ENCODE data around the gene MPPED2. TPM values are rescaled to one million over a fixed set of nuclear protein-coding genes. Genes with fewer than 3 reads are reported as not detected.

Gene MPPED2
- total RNA-seq, 3 donors from 2014 or later (not counting 1 experiment from before 2014, with no cell fraction given): 0.99 to 4.2 (median 2.5) TPM

DNA sequence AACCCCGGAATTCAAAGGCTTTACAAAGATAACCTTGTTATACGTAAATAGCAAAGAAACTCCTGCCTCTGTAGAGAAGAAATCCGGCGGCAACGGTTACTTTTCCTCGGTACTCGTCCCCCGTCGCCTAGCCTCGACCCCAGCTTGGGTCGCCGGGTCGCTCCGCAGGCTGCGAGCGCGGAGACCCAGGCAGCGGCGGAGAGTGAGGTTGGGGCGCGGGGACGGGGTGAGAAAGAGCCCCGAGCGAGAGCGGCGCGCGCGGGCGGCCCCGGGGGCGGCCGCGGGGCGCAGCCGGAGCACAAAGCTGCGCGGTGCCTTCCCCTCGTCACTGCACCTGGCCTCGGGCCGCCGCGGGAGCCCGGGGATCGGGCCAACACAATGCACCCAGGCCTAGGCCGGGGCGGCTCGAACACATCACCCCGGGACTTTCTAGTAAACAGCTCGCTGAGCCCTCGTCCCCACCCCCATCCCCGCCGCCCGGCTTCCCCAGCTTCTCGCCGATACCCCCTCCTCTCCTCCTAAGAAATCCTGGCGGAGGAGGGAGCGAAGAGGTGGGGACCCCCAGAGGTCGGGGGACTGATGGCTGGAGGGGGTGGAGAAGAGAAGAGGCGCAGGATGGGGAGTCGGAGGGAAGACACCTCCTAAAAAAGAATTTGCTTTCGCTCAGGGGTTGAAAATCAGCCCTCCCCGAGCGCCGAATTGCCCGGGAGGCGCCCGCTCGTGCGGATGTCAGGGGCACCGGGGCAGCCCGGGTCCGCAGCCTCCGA lies 845 bp downstream of the MPPED2 start:
- TF ChIP-seq, protein P1, sequence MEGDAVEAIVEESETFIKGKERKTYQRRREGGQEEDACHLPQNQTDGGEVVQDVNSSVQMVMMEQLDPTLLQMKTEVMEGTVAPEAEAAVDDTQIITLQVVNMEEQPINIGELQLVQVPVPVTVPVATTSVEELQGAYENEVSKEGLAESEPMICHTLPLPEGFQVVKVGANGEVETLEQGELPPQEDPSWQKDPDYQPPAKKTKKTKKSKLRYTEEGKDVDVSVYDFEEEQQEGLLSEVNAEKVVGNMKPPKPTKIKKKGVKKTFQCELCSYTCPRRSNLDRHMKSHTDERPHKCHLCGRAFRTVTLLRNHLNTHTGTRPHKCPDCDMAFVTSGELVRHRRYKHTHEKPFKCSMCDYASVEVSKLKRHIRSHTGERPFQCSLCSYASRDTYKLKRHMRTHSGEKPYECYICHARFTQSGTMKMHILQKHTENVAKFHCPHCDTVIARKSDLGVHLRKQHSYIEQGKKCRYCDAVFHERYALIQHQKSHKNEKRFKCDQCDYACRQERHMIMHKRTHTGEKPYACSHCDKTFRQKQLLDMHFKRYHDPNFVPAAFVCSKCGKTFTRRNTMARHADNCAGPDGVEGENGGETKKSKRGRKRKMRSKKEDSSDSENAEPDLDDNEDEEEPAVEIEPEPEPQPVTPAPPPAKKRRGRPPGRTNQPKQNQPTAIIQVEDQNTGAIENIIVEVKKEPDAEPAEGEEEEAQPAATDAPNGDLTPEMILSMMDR (IDR thresholded peaks at IDR 0.05): no peak
- Histone ChIP-seq H3K27me3 (ENCODE audit: control insufficient read depth, insufficient read depth, low read length) (peaks cover 35% of the 10 kb centered on the region), H3K27ac (ENCODE audit: low read length) (no peak overlapping the region), H3K4me3 (ENCODE audit: low read length) (peak overlapping the region; percentile 37), H3K4me1 (ENCODE audit: control insufficient read depth, insufficient read depth, low read length) (peaks cover 20% of the 10 kb centered on the region), H3K36me3 (ENCODE audit: control insufficient read depth, insufficient read depth, low read length) (no peaks in the 10 kb centered on the region), H3K9me3 (ENCODE audit: control insufficient read depth, insufficient read depth, low read length) (no peaks in the 10 kb centered on the region)
- ATAC-seq (peak in 2 of 3 donors; percentile 39 to 67), DNase-seq (peak in 1 of 2 donors; percentile 3)
- intact Hi-C loops (cut with micrococcal nuclease): no loop called here
- Mint-ChIP-seq H3K4me1 (peaks cover 13 to 17% of the 10 kb centered on the region in 2 donors), H3K9me3 (no peaks in the 10 kb centered on the region), H3K36me3 (no peaks in the 10 kb centered on the region), H3K27me3 (ENCODE audit: low read depth in 2 of 2) (peaks cover 46 to 51% of the 10 kb centered on the region in 2 donors), H3K4me3 (peak overlapping the region; percentile 77), H3K27ac (no peak overlapping the region)
- WGBS (ENCODE audit: insufficient coverage): 2% methylated on average over 68 of the region's 74 CpGs

DNA sequence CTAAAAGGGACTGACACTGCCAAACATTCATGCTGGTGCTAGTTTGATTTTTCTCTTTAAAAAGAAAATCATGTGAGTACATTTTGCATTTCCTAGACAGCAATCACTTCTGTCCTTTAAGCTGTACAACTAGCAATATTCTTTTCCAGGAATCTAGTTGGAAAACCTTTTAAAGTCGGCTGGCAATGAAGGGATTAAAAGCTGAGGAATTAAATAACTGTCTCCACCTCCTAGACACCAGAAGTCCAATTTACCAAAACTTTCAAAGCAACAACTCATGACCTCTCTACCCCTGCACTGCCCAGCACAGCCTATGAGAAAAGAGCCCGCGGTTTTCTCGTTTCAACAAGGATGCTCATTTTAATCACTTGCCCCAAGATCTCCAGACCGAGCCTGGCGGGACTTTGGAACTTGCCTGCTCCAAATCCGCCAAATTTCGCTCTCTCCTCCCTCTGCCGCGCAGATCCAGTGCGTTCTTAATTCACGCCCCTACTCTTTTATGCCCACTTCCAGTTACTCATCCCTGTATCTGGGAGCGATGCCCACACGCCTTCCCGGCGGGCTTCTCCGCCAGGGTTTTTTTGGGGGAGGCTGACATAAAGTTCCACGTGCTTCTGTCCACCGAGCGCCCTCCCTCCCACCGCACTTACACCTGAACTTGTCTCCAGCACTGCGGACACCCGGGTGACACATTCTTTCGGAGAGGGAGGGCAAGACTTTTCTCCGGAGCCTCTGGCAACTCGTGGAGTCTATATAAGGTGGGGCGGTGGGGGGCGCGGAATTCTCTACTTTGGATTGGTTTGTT lies 2.5 kb downstream of the MPPED2 start:
- H3K36me3 Mint-ChIP-seq: no peaks in the 10 kb centered on the region
- Histone ChIP-seq H3K4me1 (ENCODE audit: control insufficient read depth, insufficient read depth, low read length) (peaks cover 20% of the 10 kb centered on the region), H3K4me3 (ENCODE audit: low read length) (no peak overlapping the region), H3K27ac (ENCODE audit: low read length) (no peak overlapping the region), H3K9me3 (ENCODE audit: control insufficient read depth, insufficient read depth, low read length) (no peaks in the 10 kb centered on the region), H3K36me3 (ENCODE audit: control insufficient read depth, insufficient read depth, low read length) (no peaks in the 10 kb centered on the region), H3K27me3 (ENCODE audit: control insufficient read depth, insufficient read depth, low read length) (peaks cover 28% of the 10 kb centered on the region)
- peaks cover 43 to 49% of the 10 kb centered on the region in 2 donors for H3K27me3 Mint-ChIP-seq (ENCODE audit: low read depth in 2 of 2)
- intact Hi-C loops (cut with micrococcal nuclease): no loop called here
- no peak for ATAC-seq
- H3K4me3 Mint-ChIP-seq: peak overlapping the region; percentile 51
- peaks cover 13 to 17% of the 10 kb centered on the region in 2 donors for H3K4me1 Mint-ChIP-seq
- no peak for DNase-seq
- 68% methylated on average over 24 of the region's 29 CpGs for WGBS (ENCODE audit: insufficient coverage)
- TF ChIP-seq, protein P1 (IDR thresholded peaks at IDR 0.05): no peak
- H3K27ac Mint-ChIP-seq: no peak overlapping the region
- no peaks in the 10 kb centered on the region for H3K9me3 Mint-ChIP-seq

DNA sequence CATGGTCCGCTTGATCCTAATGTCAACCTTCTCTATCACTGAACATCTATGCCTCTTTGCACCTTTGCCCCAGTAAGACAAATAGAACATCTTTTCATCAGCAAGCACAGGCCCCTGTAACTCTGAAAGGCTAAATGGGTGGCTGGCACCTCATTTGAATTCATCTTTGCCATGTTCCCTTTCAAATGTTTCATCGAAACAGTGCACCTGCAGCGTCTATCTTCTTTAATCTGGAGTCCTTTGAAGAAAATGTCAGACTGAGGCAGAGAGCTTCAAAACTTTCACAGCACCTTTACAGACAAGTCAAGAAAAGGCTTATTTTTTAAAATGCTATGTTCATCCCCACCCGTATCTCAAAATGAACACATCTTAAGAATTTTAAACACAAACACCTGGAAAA lies 3.4 kb downstream of the MPPED2 start:
- DNase-seq: no peak
- Histone ChIP-seq H3K9me3 (ENCODE audit: control insufficient read depth, insufficient read depth, low read length) (no peaks in the 10 kb centered on the region), H3K27ac (ENCODE audit: low read length) (no peak overlapping the region), H3K4me1 (ENCODE audit: control insufficient read depth, insufficient read depth, low read length) (peaks cover 20% of the 10 kb centered on the region), H3K36me3 (ENCODE audit: control insufficient read depth, insufficient read depth, low read length) (no peaks in the 10 kb centered on the region), H3K27me3 (ENCODE audit: control insufficient read depth, insufficient read depth, low read length) (peaks cover 23% of the 10 kb centered on the region), H3K4me3 (ENCODE audit: low read length) (no peak overlapping the region)
- WGBS (ENCODE audit: insufficient coverage): 73% methylated on average over 4 of the region's 4 CpGs
- H3K36me3 Mint-ChIP-seq: no peaks in the 10 kb centered on the region
- peaks cover 13 to 17% of the 10 kb centered on the region in 2 donors for H3K4me1 Mint-ChIP-seq
- intact Hi-C loops (cut with micrococcal nuclease): no loop called here
- H3K27me3 Mint-ChIP-seq (ENCODE audit: low read depth in 2 of 2): peaks cover 39 to 43% of the 10 kb centered on the region in 2 donors
- no peaks in the 10 kb centered on the region for H3K9me3 Mint-ChIP-seq
- TF ChIP-seq, protein P1 (IDR thresholded peaks at IDR 0.05): no peak
- no peak for ATAC-seq
- no peak overlapping the region for H3K27ac Mint-ChIP-seq
- peak overlapping the region; percentile 47 for H3K4me3 Mint-ChIP-seq

Data from natural killer cell (primary cell).